GM12864 (cell line): ENCODE data around the gene TACR1.
"Not testable (repeated sequence)": the region's sequence is repeated elsewhere in the genome, so short reads cannot be mapped to it uniquely, and the experiment has no call there.

Experiments used
- DNase-seq: peaks from one replicate; pipeline ENCODE4 v3.0.0-alpha.2; 2011; ENCODE audit warnings: low read depth
- H3K4me3 ChIP-seq: 2 replicates; pipeline ENCODE4 v1.5.1; 2011; ENCODE audit warnings: mild to moderate bottlenecking, low read depth, low read length, control low read depth
- TF ChIP-seq, protein P1 (sequence below): IDR thresholded peaks from 2 replicates; pipeline ENCODE4 v1.5.1; 2011; ENCODE audit warnings: low read depth, mild to moderate bottlenecking, moderate library complexity, low read length, control low read depth, inconsistent platforms; ENCODE audit errors: missing control alignments

The TACR1 gene

DNA sequence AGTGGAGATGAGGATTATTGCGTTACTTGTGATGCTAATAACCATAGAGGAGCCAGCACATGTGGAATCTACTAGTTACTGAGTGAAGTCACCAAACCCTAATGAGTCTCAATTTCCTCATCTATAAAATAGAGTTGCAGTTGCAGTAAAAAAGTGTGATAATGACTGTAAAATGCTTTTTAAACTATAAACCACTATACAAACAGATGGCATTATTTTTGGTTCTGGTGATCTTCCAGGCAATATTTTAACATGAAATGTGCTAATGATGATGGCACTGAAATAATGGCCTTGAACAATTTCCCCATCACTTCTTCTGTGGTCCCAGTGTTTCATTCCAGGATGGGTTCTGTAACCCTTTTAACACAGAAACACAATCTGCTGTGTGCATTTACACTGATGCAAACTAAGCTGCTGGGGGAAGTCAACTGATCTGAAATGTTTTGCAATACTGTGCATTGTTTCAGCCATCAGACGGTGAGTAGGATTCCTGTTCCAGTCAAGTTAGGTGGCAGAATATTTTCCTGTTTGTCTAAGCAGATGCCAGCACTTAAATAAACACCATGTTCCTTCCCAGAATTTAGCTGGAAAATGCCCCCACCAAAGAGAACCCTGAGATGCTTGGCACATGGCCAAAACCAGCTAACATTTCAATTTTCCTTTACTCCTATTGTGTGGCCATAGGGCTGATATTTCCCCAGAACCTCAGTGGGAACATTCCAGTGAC is 52.6 kb downstream of the TACR1 start:
- H3K4me3 ChIP-seq = no peak overlapping the region
- DNase-seq = no peak
- TF ChIP-seq, protein P1, sequence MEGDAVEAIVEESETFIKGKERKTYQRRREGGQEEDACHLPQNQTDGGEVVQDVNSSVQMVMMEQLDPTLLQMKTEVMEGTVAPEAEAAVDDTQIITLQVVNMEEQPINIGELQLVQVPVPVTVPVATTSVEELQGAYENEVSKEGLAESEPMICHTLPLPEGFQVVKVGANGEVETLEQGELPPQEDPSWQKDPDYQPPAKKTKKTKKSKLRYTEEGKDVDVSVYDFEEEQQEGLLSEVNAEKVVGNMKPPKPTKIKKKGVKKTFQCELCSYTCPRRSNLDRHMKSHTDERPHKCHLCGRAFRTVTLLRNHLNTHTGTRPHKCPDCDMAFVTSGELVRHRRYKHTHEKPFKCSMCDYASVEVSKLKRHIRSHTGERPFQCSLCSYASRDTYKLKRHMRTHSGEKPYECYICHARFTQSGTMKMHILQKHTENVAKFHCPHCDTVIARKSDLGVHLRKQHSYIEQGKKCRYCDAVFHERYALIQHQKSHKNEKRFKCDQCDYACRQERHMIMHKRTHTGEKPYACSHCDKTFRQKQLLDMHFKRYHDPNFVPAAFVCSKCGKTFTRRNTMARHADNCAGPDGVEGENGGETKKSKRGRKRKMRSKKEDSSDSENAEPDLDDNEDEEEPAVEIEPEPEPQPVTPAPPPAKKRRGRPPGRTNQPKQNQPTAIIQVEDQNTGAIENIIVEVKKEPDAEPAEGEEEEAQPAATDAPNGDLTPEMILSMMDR = no peak

DNA sequence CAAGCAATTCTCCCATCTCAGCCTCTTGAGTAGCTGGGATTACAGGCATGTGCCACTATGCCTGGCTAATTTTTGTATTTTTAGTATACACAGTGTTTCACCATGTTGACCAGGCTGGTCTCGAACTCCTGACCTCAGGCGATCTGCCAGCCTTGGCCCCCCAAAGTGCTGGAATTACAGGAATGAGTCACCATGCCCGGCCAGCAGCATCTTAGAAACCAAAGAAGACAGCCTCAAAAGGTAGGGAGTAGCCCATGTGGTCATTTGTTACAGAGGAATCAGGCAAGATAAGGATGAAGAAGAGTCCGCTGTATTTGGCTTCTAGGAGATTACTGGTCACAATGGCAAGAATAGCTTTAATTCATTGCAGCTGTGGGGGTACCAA is 53.1 kb downstream of the TACR1 start:
- not testable (repeated sequence) for H3K4me3 ChIP-seq, DNase-seq

DNA sequence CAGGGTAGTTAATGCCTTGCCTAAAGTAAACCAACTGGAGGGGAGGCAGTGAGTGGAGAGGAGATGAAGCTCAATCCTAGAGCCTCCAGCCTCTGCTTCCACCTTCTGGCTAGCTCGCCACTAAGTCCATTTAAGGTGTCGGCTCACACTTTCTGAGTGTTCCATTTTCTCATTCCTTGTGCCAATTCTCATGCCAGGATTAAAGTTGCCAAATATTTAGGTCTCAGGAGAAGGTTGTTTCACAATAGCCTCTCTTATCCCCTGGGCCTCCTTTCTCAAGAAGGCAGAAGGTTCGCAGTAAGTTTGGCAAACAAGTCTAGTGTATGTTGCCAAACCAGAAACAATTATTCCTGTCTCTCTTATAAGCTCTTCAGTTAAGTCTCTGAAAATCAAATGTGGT is 57.2 kb downstream of the TACR1 start:
- DNase-seq = no peak
- H3K4me3 ChIP-seq = no peak overlapping the region
- TF ChIP-seq, protein P1 = no peak

DNA sequence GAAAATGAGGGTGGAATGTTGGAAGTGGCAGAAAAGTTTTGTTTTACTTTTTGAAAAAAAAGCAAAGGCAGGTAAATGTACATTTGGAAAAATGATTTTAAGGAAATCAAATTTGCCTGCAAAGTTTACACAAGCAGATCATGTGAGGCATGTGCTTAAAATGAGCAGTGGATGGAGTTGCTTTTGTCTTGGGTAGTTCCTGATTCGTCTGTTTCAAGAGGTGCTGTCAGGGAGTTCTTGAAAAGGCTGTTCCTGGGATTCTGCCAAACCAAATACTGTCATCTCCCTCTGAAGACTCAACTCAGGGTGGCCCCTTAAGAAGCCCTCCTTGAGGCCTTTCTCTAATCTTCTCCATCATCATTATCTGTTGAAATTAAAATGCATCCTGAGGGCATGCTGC is 59.0 kb downstream of the TACR1 start:
- H3K4me3 ChIP-seq = no peak overlapping the region
- TF ChIP-seq, protein P1 = no peak
- no peak for DNase-seq

DNA sequence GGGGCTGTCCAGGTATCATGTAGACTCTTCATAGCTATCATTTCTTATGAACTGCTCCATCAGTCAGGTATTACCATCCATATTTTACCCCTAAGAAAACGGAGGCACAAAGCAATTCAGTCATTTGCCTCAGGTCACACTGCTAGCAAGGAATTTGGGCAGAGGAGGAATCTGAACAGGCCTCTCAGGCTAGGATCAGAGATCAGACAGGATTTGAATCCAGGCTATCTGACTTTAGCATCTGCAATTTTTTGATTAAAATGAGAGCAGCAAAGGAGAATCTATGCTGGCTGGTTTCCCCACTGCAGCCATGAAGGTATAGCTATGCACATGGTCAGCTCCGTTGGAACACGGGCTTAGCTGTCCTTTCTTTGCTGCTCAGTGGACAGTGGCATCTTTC is 60.1 kb downstream of the TACR1 start:
- TF ChIP-seq, protein P1 = no peak
- DNase-seq = no peak
- no peak overlapping the region for H3K4me3 ChIP-seq

DNA sequence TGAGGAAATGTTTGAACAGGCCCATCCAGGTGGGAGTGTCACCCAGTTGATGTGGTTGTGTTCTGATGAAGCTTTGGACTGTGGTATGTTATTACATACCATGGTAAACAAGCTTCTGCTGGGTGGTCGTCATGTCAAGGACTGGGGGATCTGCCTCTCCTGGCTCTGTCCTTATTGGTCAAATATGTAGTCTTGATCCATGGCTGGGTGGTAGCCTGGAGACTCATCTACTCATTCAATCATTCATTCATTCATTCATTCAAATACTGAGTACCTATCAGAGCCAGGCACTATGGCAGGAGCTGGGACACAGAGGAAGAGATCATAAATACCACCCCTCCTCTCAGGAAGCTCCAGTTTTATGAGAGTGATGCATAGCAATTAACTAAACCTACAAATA is 60.8 kb downstream of the TACR1 start:
- no peak for DNase-seq

DNA sequence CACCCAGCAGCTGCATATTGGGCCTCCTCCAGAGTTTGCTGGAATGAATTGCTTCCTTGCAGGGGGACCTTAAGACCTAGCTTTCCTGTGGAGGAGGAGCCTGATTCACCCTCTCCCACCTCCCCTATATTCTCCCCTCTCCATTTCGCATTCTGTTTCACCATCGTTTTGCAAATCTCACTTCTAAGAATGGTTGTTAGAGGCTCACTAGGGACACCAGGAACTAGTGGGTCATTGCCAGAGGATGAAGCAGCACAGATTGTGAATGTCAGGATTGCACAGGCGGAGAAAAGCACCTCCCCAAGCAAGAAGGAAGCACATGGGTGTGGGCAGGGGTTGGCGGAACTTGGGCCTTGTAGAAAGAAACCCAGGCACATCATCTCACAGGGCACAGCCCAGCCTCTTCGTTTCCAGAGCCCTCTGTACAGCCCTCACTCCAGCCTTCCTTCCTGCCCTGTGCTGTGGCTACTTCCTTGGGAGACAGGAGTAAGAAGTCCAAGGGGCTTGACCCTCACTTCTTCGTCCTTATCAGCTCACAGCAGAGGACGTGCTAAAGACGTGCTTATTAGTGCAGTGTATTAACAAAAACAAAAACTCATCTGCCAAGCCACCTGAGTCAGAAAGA is 63.4 kb downstream of the TACR1 start:
- no peak overlapping the region for H3K4me3 ChIP-seq
- TF ChIP-seq, protein P1 = no peak

More for the DNA sequence above, 60.8 kb downstream of the TACR1 start:
- no peak overlapping the region for H3K4me3 ChIP-seq
- TF ChIP-seq, protein P1 = no peak

More for the DNA sequence above, 63.4 kb downstream of the TACR1 start:
- DNase-seq = no peak
